IPS-15b (cell line): Measurements from ENCODE around the gene ERBB3.

Source experiments
- H3K27me3 ChIP-seq: one replicate; pipeline ENCODE4 v1.6.1; 2013; ENCODE audit warnings: low read length; ENCODE audit not compliant: control insufficient read depth, insufficient read depth
- H3K36me3 ChIP-seq: one replicate; pipeline ENCODE4 v1.6.1; 2013; ENCODE audit warnings: low read length; ENCODE audit not compliant: control insufficient read depth, insufficient read depth
- H3K4me1 ChIP-seq: one replicate; pipeline ENCODE4 v1.6.1; 2013; ENCODE audit warnings: mild to moderate bottlenecking, low read length; ENCODE audit not compliant: control insufficient read depth, insufficient read depth
- H3K4me3 ChIP-seq: one replicate; pipeline ENCODE4 v1.5.1; 2013; ENCODE audit warnings: low read depth, low read length
- H3K9ac ChIP-seq: one replicate; pipeline ENCODE4 v1.6.1; 2013; ENCODE audit warnings: low read depth, mild to moderate bottlenecking, low read length
- H3K9me3 ChIP-seq: one replicate; pipeline ENCODE4 v1.6.1; 2013; ENCODE audit warnings: mild to moderate bottlenecking, low read length; ENCODE audit not compliant: control insufficient read depth, insufficient read depth

Gene ERBB3

DNA sequence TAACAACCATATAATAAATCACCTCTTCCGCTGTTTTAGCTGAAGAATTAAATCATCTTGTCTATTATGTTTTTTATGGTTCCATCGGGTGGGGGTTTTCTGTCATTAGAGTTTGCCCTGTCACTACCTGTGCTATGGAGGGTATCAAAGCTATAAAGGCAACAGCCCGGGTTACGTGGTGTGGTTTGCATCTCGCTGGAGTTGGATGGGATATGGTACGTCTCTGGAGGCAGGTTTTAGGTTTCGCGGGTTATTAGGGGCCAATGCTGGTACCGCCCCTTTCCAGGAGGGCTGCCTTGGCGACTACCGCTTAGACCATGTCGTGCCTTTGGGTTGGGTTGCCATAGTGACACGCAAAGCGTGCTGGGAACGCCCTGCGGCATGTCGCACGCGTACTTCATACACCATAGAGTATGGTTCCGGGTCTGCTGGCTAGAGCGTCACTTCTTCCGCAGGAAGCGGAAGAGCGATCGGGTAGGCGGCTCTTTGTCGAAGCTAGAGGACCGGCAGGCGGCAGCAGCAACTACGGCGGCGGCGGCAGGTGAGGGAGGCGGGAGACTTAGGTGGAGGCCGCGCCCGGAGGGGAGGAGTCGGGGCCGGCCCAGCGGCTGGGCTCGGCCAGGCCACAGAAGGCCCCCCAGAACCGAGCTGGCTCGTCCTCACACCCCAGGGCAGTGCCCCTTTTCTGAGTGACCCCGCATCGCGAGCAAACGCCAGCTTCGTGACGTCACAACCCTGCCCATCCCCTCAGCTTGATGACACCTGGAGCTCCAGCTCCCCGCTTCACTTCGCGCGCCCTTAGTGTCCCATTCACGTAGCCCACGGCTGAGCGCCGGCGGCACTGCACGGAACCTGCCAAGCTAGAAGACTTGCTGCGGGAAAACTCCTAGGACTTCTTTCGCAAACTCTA lies 38.1 kb downstream of the ERBB3 start, which contains the start of gene ZC3H10:
TSS of gene ZC3H10 (plus strand) at position 489 of the 910 bp plus-strand sequence. CDS start 2,297 bp downstream, outside the sequence.
- H3K9ac ChIP-seq: peak within 1 kb of the TSS; percentile 95
- H3K27me3 ChIP-seq: no peaks in the 10 kb centered on the region
- H3K36me3 ChIP-seq: peaks cover 7% of the 10 kb centered on the region
- peaks cover 9% of the 10 kb centered on the region for H3K4me1 ChIP-seq
- H3K9me3 ChIP-seq: no peaks in the 10 kb centered on the region
- H3K4me3 ChIP-seq: peak within 1 kb of the TSS; percentile 95

- Histone ChIP-seq H3K9ac (peak overlapping the region; percentile 67), H3K4me1 (peaks cover 9% of the 10 kb centered on the region), H3K36me3 (peaks cover 7% of the 10 kb centered on the region), H3K9me3 (no peaks in the 10 kb centered on the region), H3K4me3 (peak overlapping the region; percentile 78), H3K27me3 (no peaks in the 10 kb centered on the region)
Observed at GRCh38 chr12:56118688-56119357, 38.9 kb downstream of the ERBB3 start.

DNA sequence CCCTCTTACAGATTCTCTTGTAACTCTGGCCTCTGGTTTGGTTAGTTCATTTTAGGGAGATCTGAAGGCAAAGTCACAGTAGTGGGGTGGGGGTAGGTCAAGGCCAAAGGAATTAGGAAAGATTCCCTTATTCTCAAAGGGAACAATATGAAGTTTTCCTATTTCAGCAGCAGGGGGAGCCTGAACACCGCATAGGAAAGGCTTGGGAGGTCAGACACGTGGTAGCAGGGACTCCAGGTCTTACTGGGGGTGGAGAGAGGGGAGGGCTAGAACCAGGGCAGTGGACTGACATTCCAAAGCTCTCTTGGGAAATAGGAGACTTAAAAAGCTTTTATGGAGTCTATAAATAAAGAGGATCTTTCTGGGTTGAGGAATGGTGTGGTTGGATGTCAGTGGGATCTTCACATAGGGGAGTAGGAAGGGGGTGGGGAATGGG lies 39.4 kb downstream of the ERBB3 start:
- Histone ChIP-seq H3K9me3 (no peaks in the 10 kb centered on the region), H3K9ac (no peak overlapping the region), H3K27me3 (no peaks in the 10 kb centered on the region), H3K4me3 (peak overlapping the region; percentile 78), H3K4me1 (peaks cover 9% of the 10 kb centered on the region), H3K36me3 (peaks cover 7% of the 10 kb centered on the region)

GRCh38 chr12:56120158-56120846 lies 40.3 kb downstream of the ERBB3 start:
- H3K36me3 ChIP-seq: peaks cover 7% of the 10 kb centered on the region
- H3K9me3 ChIP-seq: no peaks in the 10 kb centered on the region
- H3K4me1 ChIP-seq: peaks cover 9% of the 10 kb centered on the region
- H3K9ac ChIP-seq: no peak overlapping the region
- no peak overlapping the region for H3K4me3 ChIP-seq
- no peaks in the 10 kb centered on the region for H3K27me3 ChIP-seq

GRCh38 chr12:56121204-56121870 lies 41.4 kb downstream of the ERBB3 start:
- Histone ChIP-seq H3K9ac (no peak overlapping the region), H3K4me3 (no peak overlapping the region), H3K4me1 (peaks cover 9% of the 10 kb centered on the region), H3K27me3 (no peaks in the 10 kb centered on the region), H3K9me3 (no peaks in the 10 kb centered on the region), H3K36me3 (peaks cover 7% of the 10 kb centered on the region)

DNA sequence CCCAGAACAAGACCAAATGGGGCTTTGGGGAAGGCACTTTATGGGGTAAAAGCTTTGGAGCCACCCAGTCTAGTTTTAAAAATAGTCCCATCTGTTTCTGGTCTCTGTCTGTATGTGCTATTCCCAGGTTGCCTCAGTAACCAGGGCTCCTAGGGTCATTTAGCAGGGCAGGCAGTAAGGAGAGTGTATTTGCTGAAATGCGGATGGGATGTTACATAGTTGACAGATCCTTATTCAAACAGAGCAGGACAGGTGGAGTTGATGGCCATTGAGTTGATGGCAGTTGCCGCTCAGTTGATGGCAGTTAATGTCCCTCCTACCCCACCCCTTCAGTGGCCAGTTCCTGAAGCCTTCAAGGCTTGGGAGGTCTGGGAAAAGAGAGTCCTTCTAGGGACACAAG lies 42.7 kb downstream of the ERBB3 start:
- H3K4me1 ChIP-seq: peaks cover 20% of the 10 kb centered on the region
- H3K36me3 ChIP-seq: peaks cover 7% of the 10 kb centered on the region
- no peak overlapping the region for H3K4me3 ChIP-seq
- H3K9ac ChIP-seq: no peak overlapping the region
- no peaks in the 10 kb centered on the region for H3K27me3 ChIP-seq
- no peaks in the 10 kb centered on the region for H3K9me3 ChIP-seq

GRCh38 chr12:56124133-56124532 lies 44.2 kb downstream of the ERBB3 start:
- peaks cover 7% of the 10 kb centered on the region for H3K36me3 ChIP-seq
- no peaks in the 10 kb centered on the region for H3K27me3 ChIP-seq
- no peaks in the 10 kb centered on the region for H3K9me3 ChIP-seq
- H3K4me3 ChIP-seq: no peak overlapping the region
- peaks cover 17% of the 10 kb centered on the region for H3K4me1 ChIP-seq
- no peak overlapping the region for H3K9ac ChIP-seq

DNA sequence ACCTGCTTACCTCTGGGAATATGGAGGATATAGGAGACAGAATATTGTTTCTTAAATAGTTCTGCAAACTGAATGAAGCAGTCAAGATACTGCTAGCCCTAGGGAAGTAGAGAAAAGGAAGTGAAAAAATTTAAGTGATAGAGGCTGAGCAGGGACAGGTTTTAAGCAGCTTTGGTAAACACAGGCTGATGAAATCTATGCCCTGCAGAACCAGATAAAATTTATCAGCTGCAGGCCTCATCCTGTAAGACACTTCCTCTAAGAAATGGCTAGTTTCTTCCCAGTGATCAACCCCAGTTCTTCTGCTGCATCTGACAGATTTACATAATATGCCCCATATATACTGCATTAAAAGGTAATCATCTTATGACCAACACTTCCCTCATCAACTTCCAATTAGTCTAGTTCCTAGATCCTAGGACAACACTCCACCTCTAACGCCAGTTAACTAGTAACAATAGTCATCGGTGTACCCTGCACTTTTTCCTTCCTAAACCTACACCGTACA lies 46.8 kb downstream of the ERBB3 start:
- Histone ChIP-seq H3K36me3 (peaks cover 12% of the 10 kb centered on the region), H3K9me3 (no peaks in the 10 kb centered on the region), H3K4me1 (peaks cover 12% of the 10 kb centered on the region), H3K27me3 (no peaks in the 10 kb centered on the region), H3K9ac (no peak overlapping the region), H3K4me3 (peak overlapping the region; percentile 40)

DNA sequence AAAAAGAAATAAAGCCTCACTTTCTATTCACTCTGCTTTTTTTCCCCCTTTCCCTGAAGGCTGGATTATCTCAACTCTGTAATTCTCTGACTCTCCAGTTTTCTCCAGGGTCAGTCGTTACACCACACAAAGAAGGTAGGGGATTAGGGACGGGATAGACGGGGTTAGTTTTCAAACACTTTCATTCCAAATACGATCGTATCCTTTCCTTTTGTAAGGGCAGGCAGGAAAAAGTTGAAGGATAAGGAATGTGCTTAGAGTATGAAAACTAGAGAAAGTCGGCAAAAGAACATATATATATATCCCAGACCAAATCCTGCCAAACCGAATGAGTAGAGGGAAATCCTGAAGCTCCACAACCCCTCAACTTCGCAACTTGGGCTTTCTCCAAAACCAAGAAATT lies 47.5 kb downstream of the ERBB3 start:
- Histone ChIP-seq H3K4me3 (peak overlapping the region; percentile 40), H3K9ac (no peak overlapping the region), H3K4me1 (peaks cover 12% of the 10 kb centered on the region), H3K9me3 (no peaks in the 10 kb centered on the region), H3K36me3 (peaks cover 17% of the 10 kb centered on the region), H3K27me3 (no peaks in the 10 kb centered on the region)

DNA sequence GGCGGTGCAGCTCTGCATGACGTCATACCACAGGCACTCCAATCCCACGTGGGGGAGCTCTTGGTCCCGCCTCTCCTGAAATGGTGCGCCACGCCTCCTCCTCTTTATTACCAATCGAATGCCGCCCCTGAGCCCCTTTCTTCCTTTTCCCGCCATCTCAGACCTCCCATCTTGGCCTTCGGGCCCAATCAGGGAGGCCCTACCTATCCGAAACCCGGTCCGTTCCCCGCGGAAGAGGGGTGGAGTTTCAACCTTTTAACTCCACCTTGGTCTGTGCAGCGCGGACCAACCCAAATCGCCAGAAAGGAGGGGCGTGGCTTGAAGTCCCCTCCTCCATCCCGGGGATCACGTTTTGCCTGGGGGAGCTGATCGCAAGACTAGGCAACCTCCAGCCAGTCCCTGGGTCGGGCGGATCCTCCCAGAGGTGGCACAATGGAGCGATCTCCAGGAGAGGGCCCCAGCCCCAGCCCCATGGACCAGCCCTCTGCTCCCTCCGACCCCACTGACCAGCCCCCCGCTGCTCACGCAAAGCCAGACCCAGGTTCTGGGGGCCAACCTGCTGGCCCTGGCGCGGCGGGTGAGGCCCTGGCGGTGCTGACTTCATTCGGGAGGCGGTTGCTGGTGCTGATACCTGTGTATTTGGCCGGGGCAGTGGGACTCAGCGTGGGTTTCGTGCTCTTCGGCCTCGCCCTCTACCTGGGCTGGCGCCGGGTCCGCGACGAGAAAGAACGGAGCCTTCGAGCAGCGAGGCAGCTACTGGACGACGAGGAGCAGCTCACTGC lies 48.1 kb downstream of the ERBB3 start, which contains the start of gene ESYT1:
TSS of gene ESYT1 (plus strand) at position 380 of the 782 bp plus-strand sequence. CDS start at position 433, 53 bp downstream.
- peak within 1 kb of the TSS; percentile 74 for H3K9ac ChIP-seq
- H3K9me3 ChIP-seq: no peaks in the 10 kb centered on the region
- peak within 1 kb of the TSS; percentile 93 for H3K4me3 ChIP-seq
- H3K4me1 ChIP-seq: peaks cover 12% of the 10 kb centered on the region
- H3K27me3 ChIP-seq: no peaks in the 10 kb centered on the region
- peaks cover 18% of the 10 kb centered on the region for H3K36me3 ChIP-seq
